ENCODE results near the gene HEXIM2. TPM values are rescaled to one million over a fixed set of nuclear protein-coding genes. Genes with fewer than 3 reads are reported as not detected.
A peak's percentile ranks its signal among the peaks of the same experiment; 100 is the strongest.

HEXIM2 gene
- total and polyA plus RNA-seq, 2 of the 13 experiments (the other 11 are each of a cell fraction or from before 2014, with no cell fraction given): 27.1 to 32.4 TPM

DNA sequence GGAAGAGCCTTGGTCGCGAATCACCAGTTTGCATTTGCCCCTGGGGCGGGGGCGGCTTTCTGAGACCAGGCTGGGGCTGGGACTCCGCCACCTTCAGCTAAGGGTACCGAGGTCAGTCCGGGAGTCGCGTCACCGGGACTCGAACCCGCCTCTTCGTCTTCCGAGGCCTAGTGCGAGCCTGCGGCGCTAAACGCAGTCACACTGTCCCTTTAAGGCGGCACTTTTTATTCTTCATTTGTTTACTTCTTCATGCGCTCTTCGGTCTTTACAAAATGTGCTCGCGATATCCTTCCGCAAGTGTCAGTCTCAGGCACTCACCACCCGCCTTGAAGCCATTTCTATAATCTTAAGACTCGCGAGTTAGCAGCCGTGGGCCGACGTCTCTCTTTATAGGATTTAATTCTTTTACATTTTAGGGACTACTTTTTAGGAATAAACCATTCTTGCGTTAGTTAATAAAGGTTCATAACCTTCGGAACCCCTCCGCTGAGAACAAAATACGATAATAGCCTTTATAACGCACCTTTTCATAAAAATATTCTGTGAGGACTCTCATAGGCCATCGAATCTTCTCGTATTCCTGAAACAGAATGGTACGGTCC is 14.0 kb upstream of the HEXIM2 start (continued):
- TF ChIP-seq, protein P1, sequence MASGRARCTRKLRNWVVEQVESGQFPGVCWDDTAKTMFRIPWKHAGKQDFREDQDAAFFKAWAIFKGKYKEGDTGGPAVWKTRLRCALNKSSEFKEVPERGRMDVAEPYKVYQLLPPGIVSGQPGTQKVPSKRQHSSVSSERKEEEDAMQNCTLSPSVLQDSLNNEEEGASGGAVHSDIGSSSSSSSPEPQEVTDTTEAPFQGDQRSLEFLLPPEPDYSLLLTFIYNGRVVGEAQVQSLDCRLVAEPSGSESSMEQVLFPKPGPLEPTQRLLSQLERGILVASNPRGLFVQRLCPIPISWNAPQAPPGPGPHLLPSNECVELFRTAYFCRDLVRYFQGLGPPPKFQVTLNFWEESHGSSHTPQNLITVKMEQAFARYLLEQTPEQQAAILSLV (CRISPR knock-in tag; IDR thresholded peaks at IDR 0.05; ENCODE audit: borderline replicate concordance): no peak
- TF ChIP-seq, protein P2, sequence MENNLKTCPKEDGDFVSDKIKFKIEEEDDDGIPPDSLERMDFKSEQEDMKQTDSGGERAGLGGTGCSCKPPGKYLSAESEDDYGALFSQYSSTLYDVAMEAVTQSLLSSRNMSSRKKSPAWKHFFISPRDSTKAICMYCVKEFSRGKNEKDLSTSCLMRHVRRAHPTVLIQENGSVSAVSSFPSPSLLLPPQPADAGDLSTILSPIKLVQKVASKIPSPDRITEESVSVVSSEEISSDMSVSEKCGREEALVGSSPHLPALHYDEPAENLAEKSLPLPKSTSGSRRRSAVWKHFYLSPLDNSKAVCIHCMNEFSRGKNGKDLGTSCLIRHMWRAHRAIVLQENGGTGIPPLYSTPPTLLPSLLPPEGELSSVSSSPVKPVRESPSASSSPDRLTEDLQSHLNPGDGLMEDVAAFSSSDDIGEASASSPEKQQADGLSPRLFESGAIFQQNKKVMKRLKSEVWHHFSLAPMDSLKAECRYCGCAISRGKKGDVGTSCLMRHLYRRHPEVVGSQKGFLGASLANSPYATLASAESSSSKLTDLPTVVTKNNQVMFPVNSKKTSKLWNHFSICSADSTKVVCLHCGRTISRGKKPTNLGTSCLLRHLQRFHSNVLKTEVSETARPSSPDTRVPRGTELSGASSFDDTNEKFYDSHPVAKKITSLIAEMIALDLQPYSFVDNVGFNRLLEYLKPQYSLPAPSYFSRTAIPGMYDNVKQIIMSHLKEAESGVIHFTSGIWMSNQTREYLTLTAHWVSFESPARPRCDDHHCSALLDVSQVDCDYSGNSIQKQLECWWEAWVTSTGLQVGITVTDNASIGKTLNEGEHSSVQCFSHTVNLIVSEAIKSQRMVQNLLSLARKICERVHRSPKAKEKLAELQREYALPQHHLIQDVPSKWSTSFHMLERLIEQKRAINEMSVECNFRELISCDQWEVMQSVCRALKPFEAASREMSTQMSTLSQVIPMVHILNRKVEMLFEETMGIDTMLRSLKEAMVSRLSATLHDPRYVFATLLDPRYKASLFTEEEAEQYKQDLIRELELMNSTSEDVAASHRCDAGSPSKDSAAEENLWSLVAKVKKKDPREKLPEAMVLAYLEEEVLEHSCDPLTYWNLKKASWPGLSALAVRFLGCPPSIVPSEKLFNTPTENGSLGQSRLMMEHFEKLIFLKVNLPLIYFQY (CRISPR knock-in tag; IDR thresholded peaks at IDR 0.05; ENCODE audit: borderline replicate concordance): no peak
- TF ChIP-seq ARHGAP35 (CRISPR knock-in tag; IDR thresholded peaks at IDR 0.05; ENCODE audit: borderline replicate concordance) (0 out of 2 replicates have a peak, but pooled peaks have one; percentile 5), KDM6A (CRISPR knock-in tag; IDR thresholded peaks at IDR 0.05; ENCODE audit: low read depth) (no peak), ZNF746 (CRISPR knock-in tag; IDR thresholded peaks at IDR 0.05) (peak; percentile 79; the same call in 1 of the 2 replicates), ZC3H13 (CRISPR knock-in tag; IDR thresholded peaks at IDR 0.05) (no peak; the same call in 1 of the 2 replicates), ZNF547 (CRISPR knock-in tag; IDR thresholded peaks at IDR 0.05) (no peak; the same call in 1 of the 2 replicates), ZFY (CRISPR knock-in tag; IDR thresholded peaks at IDR 0.05) (peak; percentile 92), ZNF879 (CRISPR knock-in tag; IDR thresholded peaks at IDR 0.05) (no peak), ZNF333 (CRISPR knock-in tag; IDR thresholded peaks at IDR 0.05; ENCODE audit: borderline replicate concordance) (no peak; the same call in 1 of the 2 replicates), ZNF629 (CRISPR knock-in tag; conservative IDR thresholded peaks at IDR 0.05) (no peak), ISX (CRISPR knock-in tag; conservative IDR thresholded peaks at IDR 0.05) (peak; percentile 83; the same call in 1 of the 2 replicates), ZNF335 (CRISPR knock-in tag; IDR thresholded peaks at IDR 0.05) (no peak)
- TF ChIP-seq, protein P3, sequence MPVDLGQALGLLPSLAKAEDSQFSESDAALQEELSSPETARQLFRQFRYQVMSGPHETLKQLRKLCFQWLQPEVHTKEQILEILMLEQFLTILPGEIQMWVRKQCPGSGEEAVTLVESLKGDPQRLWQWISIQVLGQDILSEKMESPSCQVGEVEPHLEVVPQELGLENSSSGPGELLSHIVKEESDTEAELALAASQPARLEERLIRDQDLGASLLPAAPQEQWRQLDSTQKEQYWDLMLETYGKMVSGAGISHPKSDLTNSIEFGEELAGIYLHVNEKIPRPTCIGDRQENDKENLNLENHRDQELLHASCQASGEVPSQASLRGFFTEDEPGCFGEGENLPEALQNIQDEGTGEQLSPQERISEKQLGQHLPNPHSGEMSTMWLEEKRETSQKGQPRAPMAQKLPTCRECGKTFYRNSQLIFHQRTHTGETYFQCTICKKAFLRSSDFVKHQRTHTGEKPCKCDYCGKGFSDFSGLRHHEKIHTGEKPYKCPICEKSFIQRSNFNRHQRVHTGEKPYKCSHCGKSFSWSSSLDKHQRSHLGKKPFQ (CRISPR knock-in tag; IDR thresholded peaks at IDR 0.05; ENCODE audit: insufficient replicate concordance): no peak
- TF ChIP-seq, protein P4, sequence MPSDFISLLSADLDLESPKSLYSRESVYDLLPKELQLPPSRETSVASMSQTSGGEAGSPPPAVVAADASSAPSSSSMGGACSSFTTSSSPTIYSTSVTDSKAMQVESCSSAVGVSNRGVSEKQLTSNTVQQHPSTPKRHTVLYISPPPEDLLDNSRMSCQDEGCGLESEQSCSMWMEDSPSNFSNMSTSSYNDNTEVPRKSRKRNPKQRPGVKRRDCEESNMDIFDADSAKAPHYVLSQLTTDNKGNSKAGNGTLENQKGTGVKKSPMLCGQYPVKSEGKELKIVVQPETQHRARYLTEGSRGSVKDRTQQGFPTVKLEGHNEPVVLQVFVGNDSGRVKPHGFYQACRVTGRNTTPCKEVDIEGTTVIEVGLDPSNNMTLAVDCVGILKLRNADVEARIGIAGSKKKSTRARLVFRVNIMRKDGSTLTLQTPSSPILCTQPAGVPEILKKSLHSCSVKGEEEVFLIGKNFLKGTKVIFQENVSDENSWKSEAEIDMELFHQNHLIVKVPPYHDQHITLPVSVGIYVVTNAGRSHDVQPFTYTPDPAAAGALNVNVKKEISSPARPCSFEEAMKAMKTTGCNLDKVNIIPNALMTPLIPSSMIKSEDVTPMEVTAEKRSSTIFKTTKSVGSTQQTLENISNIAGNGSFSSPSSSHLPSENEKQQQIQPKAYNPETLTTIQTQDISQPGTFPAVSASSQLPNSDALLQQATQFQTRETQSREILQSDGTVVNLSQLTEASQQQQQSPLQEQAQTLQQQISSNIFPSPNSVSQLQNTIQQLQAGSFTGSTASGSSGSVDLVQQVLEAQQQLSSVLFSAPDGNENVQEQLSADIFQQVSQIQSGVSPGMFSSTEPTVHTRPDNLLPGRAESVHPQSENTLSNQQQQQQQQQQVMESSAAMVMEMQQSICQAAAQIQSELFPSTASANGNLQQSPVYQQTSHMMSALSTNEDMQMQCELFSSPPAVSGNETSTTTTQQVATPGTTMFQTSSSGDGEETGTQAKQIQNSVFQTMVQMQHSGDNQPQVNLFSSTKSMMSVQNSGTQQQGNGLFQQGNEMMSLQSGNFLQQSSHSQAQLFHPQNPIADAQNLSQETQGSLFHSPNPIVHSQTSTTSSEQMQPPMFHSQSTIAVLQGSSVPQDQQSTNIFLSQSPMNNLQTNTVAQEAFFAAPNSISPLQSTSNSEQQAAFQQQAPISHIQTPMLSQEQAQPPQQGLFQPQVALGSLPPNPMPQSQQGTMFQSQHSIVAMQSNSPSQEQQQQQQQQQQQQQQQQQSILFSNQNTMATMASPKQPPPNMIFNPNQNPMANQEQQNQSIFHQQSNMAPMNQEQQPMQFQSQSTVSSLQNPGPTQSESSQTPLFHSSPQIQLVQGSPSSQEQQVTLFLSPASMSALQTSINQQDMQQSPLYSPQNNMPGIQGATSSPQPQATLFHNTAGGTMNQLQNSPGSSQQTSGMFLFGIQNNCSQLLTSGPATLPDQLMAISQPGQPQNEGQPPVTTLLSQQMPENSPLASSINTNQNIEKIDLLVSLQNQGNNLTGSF (CRISPR knock-in tag; IDR thresholded peaks at IDR 0.05): peak; percentile 77
- TF ChIP-seq, protein P5, sequence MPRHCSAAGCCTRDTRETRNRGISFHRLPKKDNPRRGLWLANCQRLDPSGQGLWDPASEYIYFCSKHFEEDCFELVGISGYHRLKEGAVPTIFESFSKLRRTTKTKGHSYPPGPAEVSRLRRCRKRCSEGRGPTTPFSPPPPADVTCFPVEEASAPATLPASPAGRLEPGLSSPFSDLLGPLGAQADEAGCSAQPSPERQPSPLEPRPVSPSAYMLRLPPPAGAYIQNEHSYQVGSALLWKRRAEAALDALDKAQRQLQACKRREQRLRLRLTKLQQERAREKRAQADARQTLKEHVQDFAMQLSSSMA (CRISPR knock-in tag; IDR thresholded peaks at IDR 0.05): no peak; the same call in 1 of the 2 replicates
